HL-60 (cell line): ENCODE data around the gene CNTNAP2.

Source experiments
- CTCF ChIP-seq: IDR thresholded peaks from one replicate; pipeline ENCODE4 v1.5.1; 2011; ENCODE audit warnings: low read length, control low read depth, inconsistent platforms; ENCODE audit not compliant: insufficient read depth
- POLR2AphosphoS5 ChIP-seq: IDR thresholded peaks from 2 replicates; pipeline ENCODE4 v1.6.1; 2012; ENCODE audit warnings: low read depth
- REST ChIP-seq: IDR thresholded peaks from 2 replicates; pipeline ENCODE4 v1.6.1; 2012; ENCODE audit warnings: low read depth; ENCODE audit not compliant: insufficient replicate concordance

- TF ChIP-seq POLR2AphosphoS5 (no peak), REST (no peak), CTCF (no peak)
These were observed 1693.2 kb downstream of the CNTNAP2 start for GRCh38 chr7:147809786-147810185.
